ENCODE measurements around the gene TRPM8. TPM values are rescaled to one million over a fixed set of nuclear protein-coding genes. Genes with fewer than 3 reads are reported as not detected.
"Not testable (repeated sequence)": the region's sequence is repeated elsewhere in the genome, so short reads cannot be mapped to it uniquely, and the experiment has no call there.

Gene TRPM8
- total and polyA plus RNA-seq, 2 of the 8 experiments (the other 6 are each of a cell fraction or from before 2014, with no cell fraction given) = 0.18 to 0.54 TPM

DNA sequence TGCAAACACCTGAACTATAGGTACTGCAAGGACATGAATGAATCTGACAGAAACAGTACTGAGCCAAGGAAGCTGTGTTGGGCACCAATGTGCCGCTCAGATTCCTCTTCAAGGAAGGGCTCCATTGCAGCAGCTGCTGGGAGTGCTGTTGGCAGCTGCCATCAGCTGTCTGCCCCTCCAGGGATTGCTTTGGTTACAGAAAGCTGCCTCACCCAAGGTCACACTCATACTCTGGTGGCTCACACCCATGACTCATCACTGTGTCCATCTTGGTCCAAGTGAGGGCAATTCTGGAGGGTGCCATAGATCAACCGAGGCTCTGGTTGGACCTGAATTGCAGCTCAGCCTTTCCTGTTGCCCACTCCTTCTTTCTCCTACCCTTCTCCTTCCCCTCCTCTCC lies 24.4 kb upstream of the TRPM8 start (continued):
- no peak for TF ChIP-seq SAP30 (IDR thresholded peaks at IDR 0.05; ENCODE audit: insufficient read depth, insufficient replicate concordance, low read length)

DNA sequence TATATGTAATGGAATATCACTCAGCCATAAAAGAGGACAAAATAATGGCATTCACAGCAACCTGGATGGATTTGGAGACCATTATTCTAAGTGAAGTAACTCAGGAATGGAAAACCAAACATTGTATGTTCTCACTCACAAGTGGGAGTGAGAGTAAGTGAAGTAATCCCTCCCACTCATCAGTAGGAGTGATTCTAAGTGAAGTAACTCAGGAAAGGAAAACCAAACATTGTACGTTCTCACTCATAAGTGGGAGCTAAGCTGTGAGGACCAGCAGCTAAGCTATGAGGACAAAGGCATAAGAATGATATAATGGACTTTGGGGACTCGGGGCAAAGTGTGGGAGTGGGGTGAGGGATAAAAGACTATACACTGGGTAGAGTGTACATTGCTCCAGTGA lies 20.9 kb upstream of the TRPM8 start:
- CTCF ChIA-PET (ENCODE audit: partially characterized antibody) = interaction anchor here (0.6 kb wide), 1 partner anchor 17 kb away, joined by 3 read pairs; no protein-coding TSS in a partner anchor
- 80% methylated on average over 2 of the region's 2 CpGs; no CpG with 5 or more reads in 1 of the 2 experiments for WGBS, 2 experiments (ENCODE audit: extremely low coverage in 1 of 2, insufficient coverage in 1 of 2, insufficient read length in 1 of 2, insufficient replicate concordance in 2 of 2, low coverage in 1 of 2, low lambda C conversion rate in 2 of 2, missing lambda C conversion rate in 1 of 2)
- H3K27ac ChIP-seq (ENCODE audit: low read depth, low read length); H3K4me2 ChIP-seq (ENCODE audit: insufficient read depth in 1 of 2, low read depth in 2 of 2, low read length in 2 of 2); H3K9ac ChIP-seq (replicated peaks in 1 of 4; ENCODE audit: extremely low read depth in 1 of 4, low read depth in 3 of 4, low read length in 3 of 4); H3K23ac ChIP-seq (ENCODE audit: insufficient read length); H3K18ac ChIP-seq (ENCODE audit: extremely low read depth, low read length); H3K4me3 ChIP-seq (ENCODE audit: extremely low read depth in 1 of 4, insufficient read depth in 2 of 4, low read depth in 3 of 4, low read length in 4 of 4); FAIRE-seq; DNase-seq (ENCODE audit: low read depth in 1 of 2, low spot score in 2 of 2); H4K20me1 ChIP-seq (replicated peaks in 1 of 2; ENCODE audit: control insufficient read depth in 1 of 2, insufficient read depth in 2 of 2, low read length in 2 of 2); H3K27me3 ChIP-seq (replicated peaks in 1 of 4; ENCODE audit: control insufficient read depth in 3 of 4, extremely low read depth in 1 of 4, insufficient read depth in 3 of 4, low read length in 3 of 4); H2BK12ac ChIP-seq (ENCODE audit: low read depth, low read length); H3K79me2 ChIP-seq (ENCODE audit: control insufficient read depth in 1 of 2, insufficient read depth in 2 of 2, low read length in 2 of 2); H2BK20ac ChIP-seq (ENCODE audit: low read length); H2AK5ac ChIP-seq (ENCODE audit: low read depth, low read length); H2BK5ac ChIP-seq (ENCODE audit: low read depth, low read length); H4K91ac ChIP-seq (replicated peaks; ENCODE audit: insufficient read length, low read length); H2BK15ac ChIP-seq (ENCODE audit: low read length); H2BK120ac ChIP-seq (replicated peaks; ENCODE audit: low read depth, low read length); H4K5ac ChIP-seq (ENCODE audit: insufficient read length, low read depth, low read length); POLR2A ChIA-PET (ENCODE audit: partially characterized antibody); H3K4me1 ChIP-seq (replicated peaks in 1 of 4; ENCODE audit: control insufficient read depth in 3 of 4, insufficient read depth in 4 of 4, low read length in 3 of 4); H2AFZ ChIP-seq (ENCODE audit: low read length); H3K4ac ChIP-seq (replicated peaks; ENCODE audit: insufficient read length, low read depth, low read length); H3K36me3 ChIP-seq (ENCODE audit: control insufficient read depth in 2 of 4, insufficient read depth in 4 of 4, low read length in 3 of 4); H4K8ac ChIP-seq (ENCODE audit: extremely low read depth, insufficient read depth, low read length); H3K14ac ChIP-seq (ENCODE audit: insufficient read length); H3K79me1 ChIP-seq (ENCODE audit: low read depth, low read length); H3K9me3 ChIP-seq (ENCODE audit: insufficient read depth in 2 of 2, low read depth in 1 of 2, low read length in 1 of 2); H3K23me2 ChIP-seq (ENCODE audit: low read depth, low read length); H3K56ac ChIP-seq (replicated peaks; ENCODE audit: insufficient read length, low read depth, low read length): not testable (repeated sequence)
